Mesothelial cell of epicardium (in vitro differentiated cells): ENCODE results near the gene SLC6A3. TPM values are rescaled to one million over a fixed set of nuclear protein-coding genes. Genes with fewer than 3 reads are reported as not detected.

ENCODE experiments used
- DNase-seq, 2 experiments: peaks; one replicate each; pipeline ENCODE4 v3.0.0; 2021; ENCODE audit warnings: low spot score in 2 of 2; ENCODE audit not compliant: unreplicated experiment in 2 of 2
- H3K27ac Mint-ChIP-seq: 2 replicates; pipeline ENCODE4 v1.8.0; 2021; ENCODE audit warnings: mixed read lengths
- H3K27me3 Mint-ChIP-seq: 2 replicates; pipeline ENCODE4 v1.8.0; 2021; ENCODE audit warnings: low read depth, mixed read lengths
- H3K36me3 Mint-ChIP-seq: 2 replicates; pipeline ENCODE4 v1.8.0; 2021; ENCODE audit warnings: mixed read lengths
- H3K4me1 Mint-ChIP-seq: 2 replicates; pipeline ENCODE4 v1.8.0; 2021; ENCODE audit warnings: mixed read lengths
- H3K4me3 Mint-ChIP-seq: 2 replicates; pipeline ENCODE4 v1.8.0; 2021; ENCODE audit warnings: mild to moderate bottlenecking, moderate library complexity, mixed read lengths
- H3K9me3 Mint-ChIP-seq: 2 replicates; pipeline ENCODE4 v1.8.0; 2021; ENCODE audit warnings: mixed read lengths
- CTCF ChIP-seq: fragments of 200-600 bp; sonication (generic); IDR thresholded peaks from one replicate; pipeline ENCODE4 v1.5.0; 2021; ENCODE audit warnings: antibody characterized with exemption; ENCODE audit not compliant: unreplicated experiment
- total RNA-seq: library from RNA; stranded (reverse); gene quantifications from 3 replicates; pipeline ENCODE4 v1.2.1, GENCODE V29; 2021

Gene SLC6A3
- total RNA-seq, result 0.04 to 0.07 TPM in 2 of 3 replicates, not detected in the other

- peaks cover 3% of the 10 kb centered on the region for H3K4me1 Mint-ChIP-seq
- H3K27me3 Mint-ChIP-seq, result peaks cover 92% of the 10 kb centered on the region
- no peak for TF ChIP-seq CTCF
- H3K4me3 Mint-ChIP-seq, result peak within 1 kb of the TSS; percentile 46
- no peak for DNase-seq
- no peak within 1 kb of the TSS for H3K27ac Mint-ChIP-seq
- H3K9me3 Mint-ChIP-seq, result peaks cover 7% of the 10 kb centered on the region
- H3K36me3 Mint-ChIP-seq, result no peaks in the 10 kb centered on the region
Observed at GRCh38 chr5:1445313-1445688, at the start of gene SLC6A3. TSS of gene SLC6A3 (minus strand) at chr5:1445440. CDS start at chr5:1443197, 2,243 bp downstream.

- Mint-ChIP-seq H3K9me3 (no peaks in the 10 kb centered on the region), H3K27me3 (no peaks in the 10 kb centered on the region), H3K4me3 (no peak overlapping the region), H3K27ac (no peak overlapping the region), H3K36me3 (peaks cover 15% of the 10 kb centered on the region), H3K4me1 (no peaks in the 10 kb centered on the region)
- DNase-seq, result no peak
- no peak for TF ChIP-seq CTCF
Observed at GRCh38 chr5:1493941-1494340, 48.7 kb upstream of the SLC6A3 start.

GRCh38 chr5:1493413-1493812, 48.2 kb upstream of the SLC6A3 start:
- no peak for TF ChIP-seq CTCF
- Mint-ChIP-seq H3K36me3 (peaks cover 13% of the 10 kb centered on the region), H3K27me3 (no peaks in the 10 kb centered on the region), H3K9me3 (no peaks in the 10 kb centered on the region), H3K4me1 (no peaks in the 10 kb centered on the region), H3K27ac (no peak overlapping the region), H3K4me3 (no peak overlapping the region)
- no peak for DNase-seq

- Mint-ChIP-seq H3K27ac (peak overlapping the region; percentile 30), H3K27me3 (no peaks in the 10 kb centered on the region), H3K4me1 (no peaks in the 10 kb centered on the region), H3K4me3 (no peak overlapping the region), H3K9me3 (no peaks in the 10 kb centered on the region), H3K36me3 (peaks cover 13% of the 10 kb centered on the region)
- DNase-seq, result no peak
- no peak for TF ChIP-seq CTCF
Observed at GRCh38 chr5:1492757-1493156, 47.5 kb upstream of the SLC6A3 start.

- TF ChIP-seq CTCF, result no peak
- Mint-ChIP-seq H3K4me1 (no peaks in the 10 kb centered on the region), H3K36me3 (peaks cover 16% of the 10 kb centered on the region), H3K4me3 (no peak overlapping the region), H3K9me3 (no peaks in the 10 kb centered on the region), H3K27ac (no peak overlapping the region), H3K27me3 (no peaks in the 10 kb centered on the region)
- no peak for DNase-seq
Observed at GRCh38 chr5:1490376-1490775, 45.1 kb upstream of the SLC6A3 start.

- H3K4me3 Mint-ChIP-seq, result no peak overlapping the region
- no peak for DNase-seq
- H3K4me1 Mint-ChIP-seq, result no peaks in the 10 kb centered on the region
- no peak for TF ChIP-seq CTCF
- peaks cover 16% of the 10 kb centered on the region for H3K36me3 Mint-ChIP-seq
- no peaks in the 10 kb centered on the region for H3K27me3 Mint-ChIP-seq
- no peaks in the 10 kb centered on the region for H3K9me3 Mint-ChIP-seq
- no peak overlapping the region for H3K27ac Mint-ChIP-seq
Observed at GRCh38 chr5:1489754-1490153, 44.5 kb upstream of the SLC6A3 start.
